ENCODE measurements around the gene MRPS7.
"Not testable (repeated sequence)": the region's sequence is repeated elsewhere in the genome, so short reads cannot be mapped to it uniquely, and the experiment has no call there.

Gene MRPS7

GRCh38 chr17:75271955-75272847 lies 10.5 kb downstream of the MRPS7 start:
- no peak for DNase-seq

GRCh38 chr17:75272848-75273184 lies 11.1 kb downstream of the MRPS7 start:
- DNase-seq: no peak

- no peak for DNase-seq
Observed at GRCh38 chr17:75273977-75274708, 12.5 kb downstream of the MRPS7 start.

GRCh38 chr17:75277664-75278071 lies 16.0 kb downstream of the MRPS7 start:
- no peak for DNase-seq

GRCh38 chr17:75280189-75280588 lies 18.5 kb downstream of the MRPS7 start:
- DNase-seq: not testable (repeated sequence)

DNA sequence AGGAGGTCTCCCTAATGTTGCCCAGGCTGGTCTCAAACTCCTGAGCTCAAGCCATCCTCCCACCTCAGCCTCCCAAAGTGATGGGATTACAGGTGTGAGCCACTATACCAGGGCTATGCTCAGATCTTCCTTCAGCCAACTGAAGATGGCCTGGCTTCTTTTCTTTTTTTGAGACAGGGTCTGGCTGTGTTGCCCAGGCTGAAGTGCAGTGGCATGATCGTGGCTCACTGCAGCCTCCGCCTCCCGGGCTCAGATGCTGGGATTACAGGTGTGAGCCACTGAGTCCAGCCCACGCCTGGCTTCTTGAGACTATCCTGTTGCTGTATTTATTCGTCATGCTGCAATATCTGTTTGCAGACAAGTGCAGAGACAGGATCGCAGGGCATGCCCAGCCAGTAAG lies 23.4 kb downstream of the MRPS7 start:
- DNase-seq: no peak

DNA sequence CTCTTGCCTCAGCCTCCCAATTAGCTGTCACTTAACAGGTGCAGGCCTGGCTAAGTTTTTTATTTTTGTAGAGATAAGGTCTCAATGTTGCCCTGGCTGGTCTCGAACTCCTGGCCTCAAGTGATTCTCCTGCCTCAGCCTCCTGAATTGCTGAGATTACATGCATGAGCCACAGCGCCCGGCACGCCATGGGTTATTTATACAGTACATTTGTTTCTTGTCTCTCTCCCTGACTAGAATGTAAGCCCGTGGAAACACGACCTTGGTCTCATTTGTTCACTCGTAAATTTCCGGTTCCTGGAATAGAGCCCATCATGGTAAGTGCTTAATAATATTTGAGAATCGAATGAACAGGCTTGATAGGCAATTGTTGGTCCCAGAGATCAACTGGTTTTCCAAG lies 25.5 kb downstream of the MRPS7 start:
- DNase-seq: no peak

DNA sequence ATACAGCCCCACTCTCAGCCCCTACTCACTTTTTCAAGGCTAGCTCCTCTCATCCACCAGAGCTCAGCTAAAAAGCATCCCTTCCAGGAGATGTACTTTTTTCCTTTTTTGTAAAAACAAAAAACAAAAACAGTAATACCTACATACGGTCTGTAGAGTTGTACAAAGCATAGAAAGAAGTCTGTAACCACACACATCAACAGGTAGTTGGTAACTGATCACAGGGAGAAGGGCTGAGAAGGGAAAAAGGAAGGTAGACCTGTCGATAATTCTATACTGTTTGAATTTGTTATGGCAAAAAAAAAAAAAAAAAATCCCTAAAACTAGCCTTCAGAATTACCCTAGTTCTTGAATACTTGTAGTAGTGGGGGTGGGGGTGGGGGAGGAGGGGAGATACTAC lies 26.7 kb downstream of the MRPS7 start:
- no peak for DNase-seq

DNA sequence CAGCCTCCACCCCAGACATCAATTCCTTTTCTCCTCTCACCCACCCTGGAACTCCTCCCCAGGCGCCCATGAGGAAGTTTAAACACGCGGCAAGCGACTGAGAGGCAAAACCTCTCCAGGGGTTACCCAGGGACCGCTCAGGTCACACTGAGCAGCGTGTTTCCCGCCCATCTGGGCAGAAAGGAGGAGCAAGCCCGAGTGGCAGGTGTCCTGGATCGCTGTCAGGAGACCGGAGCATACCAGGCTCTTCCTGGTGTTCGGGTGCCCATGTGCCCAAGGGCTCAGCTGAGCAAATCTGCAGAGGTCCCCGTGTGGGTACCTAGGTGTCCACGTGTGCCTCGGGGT lies 27.1 kb downstream of the MRPS7 start:
- no peak for DNase-seq

- peak; percentile 97 for DNase-seq
Observed at GRCh38 chr17:75289115-75289831, 27.6 kb downstream of the MRPS7 start, which contains the start of gene SLC25A19. Gene SLC25A19, minus strand, starts transcription at chr17:75289433. Its CDS starts 2,669 bp downstream, at chr17:75286764.

DNA sequence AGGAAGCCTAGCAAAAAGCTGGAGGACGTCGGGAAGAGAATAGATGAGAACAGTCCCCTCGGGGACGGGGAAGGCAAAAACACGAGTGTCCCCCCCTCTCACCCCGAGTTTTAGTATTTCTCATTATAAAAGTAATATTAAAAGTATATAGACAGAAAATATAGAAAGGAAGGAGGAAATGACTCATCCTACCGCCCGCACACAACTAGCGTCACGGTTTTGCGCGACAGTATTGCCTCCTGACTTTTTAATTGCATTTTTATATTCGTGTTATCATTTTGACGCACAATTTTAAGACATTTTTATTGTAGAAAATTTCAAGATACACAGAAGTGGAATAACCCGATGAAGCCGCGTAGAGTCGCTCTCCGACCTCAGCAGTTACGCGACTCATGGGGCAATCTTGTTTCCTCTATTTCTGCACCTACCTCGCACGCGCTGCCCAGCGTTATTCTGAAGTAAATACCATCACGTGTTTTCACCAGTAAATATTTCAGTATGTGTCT lies 28.2 kb downstream of the MRPS7 start:
- no peak for DNase-seq

GRCh38 chr17:75292810-75293448 lies 31.2 kb downstream of the MRPS7 start:
- DNase-seq: not testable (repeated sequence)

DNA sequence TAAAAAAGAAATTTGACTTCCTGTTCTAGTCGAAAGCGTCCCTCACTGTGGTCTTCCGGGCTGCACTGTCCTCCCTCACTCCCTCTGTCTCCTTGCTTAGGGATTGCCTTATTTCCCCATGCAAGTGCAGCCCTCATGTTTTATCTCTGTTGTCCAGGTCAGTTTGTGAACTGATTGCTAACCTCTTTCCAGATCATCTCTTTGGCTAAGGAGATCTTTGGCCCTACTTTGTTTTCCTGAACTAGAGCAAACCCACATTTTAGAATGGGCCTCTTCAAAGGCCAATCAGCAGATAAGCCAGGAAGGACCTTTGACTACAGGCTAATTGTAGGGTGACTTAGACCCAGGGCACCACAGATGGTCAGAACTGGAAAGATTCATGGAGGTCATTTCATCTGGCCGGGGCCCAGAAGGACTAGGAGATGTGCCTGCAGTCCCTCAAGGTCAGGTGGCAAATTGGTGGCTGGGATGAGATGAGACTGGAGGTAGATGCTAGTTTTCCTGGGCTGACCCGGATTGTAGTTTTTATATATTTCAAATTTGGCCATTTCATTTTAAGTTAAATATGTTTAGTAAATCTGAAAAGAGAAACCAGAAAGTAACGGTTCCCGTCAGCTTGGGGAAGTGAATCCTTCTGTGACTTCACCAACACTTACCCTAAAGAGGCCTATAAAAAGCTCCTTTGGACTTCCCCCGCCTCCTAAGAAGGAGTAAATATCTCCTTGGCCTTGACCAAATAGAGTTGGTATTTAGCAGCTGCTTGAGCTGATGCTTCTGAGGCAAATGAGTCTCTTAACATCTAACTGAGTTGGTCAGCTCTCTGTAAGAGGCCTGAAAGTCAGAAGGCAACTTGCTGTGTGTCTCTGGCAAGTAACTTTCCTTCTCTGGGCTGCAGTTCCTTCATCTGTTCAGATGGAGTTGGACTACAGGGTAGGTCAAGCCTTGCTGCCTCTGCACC lies 33.8 kb downstream of the MRPS7 start:
- no peak for DNase-seq

DNA sequence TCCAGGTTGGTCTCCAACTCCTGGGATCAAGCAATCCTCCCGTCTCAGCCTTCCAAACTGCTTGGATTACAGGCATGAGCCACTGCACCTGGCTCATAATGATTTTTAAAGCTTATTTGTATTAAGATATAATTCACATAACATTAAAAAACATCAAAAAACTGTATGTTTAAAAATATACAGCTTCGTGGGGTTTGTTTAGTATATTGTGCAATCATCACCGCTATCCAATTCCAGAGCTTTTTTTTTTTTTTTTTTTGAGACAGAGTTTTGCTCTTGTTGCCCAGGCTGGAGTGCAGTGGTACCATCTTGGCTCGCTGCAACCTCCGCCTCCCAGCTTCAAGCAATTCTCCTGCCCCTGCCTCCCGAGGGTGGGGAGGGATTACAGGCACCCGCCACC lies 38.6 kb downstream of the MRPS7 start:
- no peak for DNase-seq

DNA sequence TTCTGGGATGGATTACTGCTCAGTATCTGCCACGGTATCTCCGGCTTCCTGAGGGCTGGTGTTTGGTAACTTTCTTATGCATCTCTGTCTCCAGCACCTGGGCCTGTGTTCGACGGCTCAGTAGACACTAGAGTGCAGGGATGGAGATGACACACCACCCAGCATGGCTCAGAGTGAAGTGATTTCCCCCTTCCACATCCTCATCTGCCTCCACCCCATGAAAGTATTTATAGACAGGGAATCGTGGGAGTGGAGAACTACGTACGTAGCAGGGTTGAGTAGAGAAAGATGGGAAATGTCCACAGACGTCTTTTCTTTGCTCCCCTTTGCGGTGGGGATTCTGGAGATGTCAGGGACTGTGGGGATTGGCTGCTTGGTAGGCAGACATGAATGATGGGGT lies 39.4 kb downstream of the MRPS7 start:
- no peak for DNase-seq

- DNase-seq: no peak
Observed at GRCh38 chr17:75301502-75302206, 40.0 kb downstream of the MRPS7 start.

- no peak for DNase-seq
Observed at GRCh38 chr17:75307957-75308731, 46.5 kb downstream of the MRPS7 start.

- no peak for DNase-seq
Observed at GRCh38 chr17:75308732-75309629, 47.3 kb downstream of the MRPS7 start.

- no peak for DNase-seq
Observed at GRCh38 chr17:75313941-75314551, 52.4 kb downstream of the MRPS7 start.
